ENCODE results near the gene PKD1L1. TPM values are rescaled to one million over a fixed set of nuclear protein-coding genes. Genes with fewer than 3 reads are reported as not detected.

The PKD1L1 gene
- polyA plus RNA-seq, 2 of the 4 experiments (the other 2 are of a cell fraction) = 0.21 TPM

DNA sequence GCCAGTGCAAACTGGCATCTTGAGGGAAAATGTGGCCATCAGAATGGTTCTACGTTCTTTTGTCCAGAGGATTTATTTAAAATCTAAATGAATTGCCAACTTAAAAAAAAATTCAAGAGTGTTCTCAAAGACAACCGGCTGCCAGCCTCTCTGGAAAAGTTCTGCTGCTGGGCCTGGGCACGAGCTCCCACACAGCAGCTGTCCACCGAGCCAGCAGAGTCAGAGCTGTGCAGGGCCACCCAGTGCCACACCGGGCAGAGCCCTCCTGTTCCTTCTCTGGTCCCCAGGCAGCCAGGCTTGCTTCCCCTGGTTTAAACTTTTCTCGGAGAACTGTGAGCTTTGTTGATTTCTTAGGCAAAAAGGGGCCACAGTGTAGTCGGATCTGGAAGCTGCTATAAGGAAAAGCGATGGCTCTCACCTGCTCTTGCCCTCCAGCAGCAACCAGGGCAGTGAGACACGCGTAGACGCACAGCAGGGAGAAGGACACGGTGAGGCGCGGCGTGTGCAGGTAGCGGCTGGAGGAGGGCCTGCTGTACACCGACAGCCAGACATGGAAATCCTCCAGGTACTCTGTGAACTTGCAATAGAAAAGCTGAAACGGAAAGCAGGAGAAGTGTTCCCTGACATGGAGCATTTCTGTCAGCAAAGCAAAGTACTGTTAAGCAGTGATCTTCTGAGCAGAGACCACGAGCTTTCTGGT lies 111.6 kb downstream of the PKD1L1 start:
- H3K27ac ChIP-seq = no peak overlapping the region
- DNase-seq (ENCODE audit: low read depth in 1 of 2, low spot score in 1 of 2) (no peak), FAIRE-seq (no peak), ATAC-seq (0 out of 6 replicates have a peak, but pooled peaks of 1 of the 2 experiments have one; percentile 29)
- ChIA-PET POLR2A (no interaction called here), CTCF (interaction anchor here (0.6 to 1.5 kb wide), 5 partner anchors 16 to 1625 kb away, joined by 3 to 5 read pairs (median 4); no protein-coding TSS in a partner anchor)
- TF ChIP-seq MYC (IDR thresholded peaks at IDR 0.05; ENCODE audit: borderline replicate concordance, low read length) = no peak
- no peak for TF ChIP-seq GATA3 (IDR thresholded peaks at IDR 0.05; ENCODE audit: borderline replicate concordance)
- TF ChIP-seq POLR2AphosphoS2 (conservative IDR thresholded peaks at IDR 0.05; ENCODE audit: low read length) = no peak
- TF ChIP-seq POLR2A (IDR thresholded peaks at IDR 0.05; ENCODE audit: low read length) = no peak
- no peak for TF ChIP-seq MAZ (IDR thresholded peaks at IDR 0.05; ENCODE audit: borderline replicate concordance, low read depth, low read length)
- no peak for TF ChIP-seq CTCF (IDR thresholded peaks at IDR 0.05)
- TF ChIP-seq RAD21 (conservative IDR thresholded peaks at IDR 0.05 in 1 of 2, IDR thresholded peaks at IDR 0.05 in 1 of 2) = no peak
- no peak for TF ChIP-seq FOSB (CRISPR knock-in tag; IDR thresholded peaks at IDR 0.05)
- TF ChIP-seq, protein P1, sequence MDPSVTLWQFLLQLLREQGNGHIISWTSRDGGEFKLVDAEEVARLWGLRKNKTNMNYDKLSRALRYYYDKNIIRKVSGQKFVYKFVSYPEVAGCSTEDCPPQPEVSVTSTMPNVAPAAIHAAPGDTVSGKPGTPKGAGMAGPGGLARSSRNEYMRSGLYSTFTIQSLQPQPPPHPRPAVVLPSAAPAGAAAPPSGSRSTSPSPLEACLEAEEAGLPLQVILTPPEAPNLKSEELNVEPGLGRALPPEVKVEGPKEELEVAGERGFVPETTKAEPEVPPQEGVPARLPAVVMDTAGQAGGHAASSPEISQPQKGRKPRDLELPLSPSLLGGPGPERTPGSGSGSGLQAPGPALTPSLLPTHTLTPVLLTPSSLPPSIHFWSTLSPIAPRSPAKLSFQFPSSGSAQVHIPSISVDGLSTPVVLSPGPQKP (IDR thresholded peaks at IDR 0.05; ENCODE audit: low read depth, low read length) = no peak
- no peak for TF ChIP-seq NFE2L2 (conservative IDR thresholded peaks at IDR 0.05; ENCODE audit: low read length)
- TF ChIP-seq EHF (CRISPR knock-in tag; IDR thresholded peaks at IDR 0.05) = no peak
- no peak for TF ChIP-seq CHD2 (IDR thresholded peaks at IDR 0.05; ENCODE audit: low read length, partially characterized antibody)
- TF ChIP-seq KDM1A (IDR thresholded peaks at IDR 0.05; ENCODE audit: low read depth) = no peak
- no peak for TF ChIP-seq JUNB (IDR thresholded peaks at IDR 0.05)
- TF ChIP-seq PBX3 (IDR thresholded peaks at IDR 0.05) = no peak
- no peak for TF ChIP-seq RNF2 (IDR thresholded peaks at IDR 0.05; ENCODE audit: borderline replicate concordance, low read depth)
- TF ChIP-seq E2F6 (IDR thresholded peaks at IDR 0.05; ENCODE audit: borderline replicate concordance, low read depth) = no peak
- TF ChIP-seq CEBPB (IDR thresholded peaks at IDR 0.05) = no peak
- H3K9me3 ChIP-seq = no peaks in the 10 kb centered on the region
- no peak overlapping the region for H3K4me2 ChIP-seq
- no peak overlapping the region for H3K4me3 ChIP-seq
- H3K4me1 ChIP-seq = no peaks in the 10 kb centered on the region
- WGBS (ENCODE audit: missing lambda C conversion rate) = 80% methylated on average over 19 of the region's 19 CpGs

GRCh38 chr7:47836080-47836479 lies 112.2 kb downstream of the PKD1L1 start:
- 74% methylated on average over 11 of the region's 11 CpGs for WGBS (ENCODE audit: missing lambda C conversion rate)
- no peak overlapping the region for H3K4me3 ChIP-seq
- no peaks in the 10 kb centered on the region for H3K9me3 ChIP-seq
- POLR2A ChIA-PET = no interaction called here
- H3K4me1 ChIP-seq = no peaks in the 10 kb centered on the region
- no peak overlapping the region for H3K27ac ChIP-seq
- no peak overlapping the region for H3K4me2 ChIP-seq
- DNase-seq (ENCODE audit: low read depth in 1 of 2, low spot score in 1 of 2) (no peak), ATAC-seq (no peak), FAIRE-seq (no peak)
- CTCF ChIA-PET = interaction anchor here (1.0 to 1.6 kb wide), 3 partner anchors 17 to 24 kb away, joined by 3 to 4 read pairs (median 4); no protein-coding TSS in a partner anchor
- no peak for TF ChIP-seq ZNF302 (CRISPR knock-in tag; IDR thresholded peaks at IDR 0.05)
- TF ChIP-seq FOSL2 (IDR thresholded peaks at IDR 0.05) = no peak
- no peak for TF ChIP-seq FOSL2 (CRISPR knock-in tag; IDR thresholded peaks at IDR 0.05)
- TF ChIP-seq ZSCAN20 (CRISPR knock-in tag; IDR thresholded peaks at IDR 0.05) = no peak
- no peak for TF ChIP-seq CHD2 (IDR thresholded peaks at IDR 0.05; ENCODE audit: low read length, partially characterized antibody)
- TF ChIP-seq NR3C1 (IDR thresholded peaks at IDR 0.05) = no peak
- no peak for TF ChIP-seq CBX2 (IDR thresholded peaks at IDR 0.05; ENCODE audit: borderline replicate concordance, low read depth)
- no peak for TF ChIP-seq TP53 (CRISPR knock-in tag; IDR thresholded peaks at IDR 0.05)
- no peak for TF ChIP-seq CTCF (IDR thresholded peaks at IDR 0.05)
- no peak for TF ChIP-seq HES2 (IDR thresholded peaks at IDR 0.05)
- TF ChIP-seq NPAS2 (CRISPR knock-in tag; IDR thresholded peaks at IDR 0.05; ENCODE audit: borderline replicate concordance) = no peak
- TF ChIP-seq, protein P1 (IDR thresholded peaks at IDR 0.05; ENCODE audit: low read depth, low read length) = no peak
